ENCODE results near the gene TBL1X. TPM values are rescaled to one million over a fixed set of nuclear protein-coding genes. Genes with fewer than 3 reads are reported as not detected.
"Not testable (repeated sequence)": the region's sequence is repeated elsewhere in the genome, so short reads cannot be mapped to it uniquely, and the experiment has no call there.

Gene TBL1X
- total RNA-seq, 1 experiment from 2014 or later, result 15.0 TPM

DNA sequence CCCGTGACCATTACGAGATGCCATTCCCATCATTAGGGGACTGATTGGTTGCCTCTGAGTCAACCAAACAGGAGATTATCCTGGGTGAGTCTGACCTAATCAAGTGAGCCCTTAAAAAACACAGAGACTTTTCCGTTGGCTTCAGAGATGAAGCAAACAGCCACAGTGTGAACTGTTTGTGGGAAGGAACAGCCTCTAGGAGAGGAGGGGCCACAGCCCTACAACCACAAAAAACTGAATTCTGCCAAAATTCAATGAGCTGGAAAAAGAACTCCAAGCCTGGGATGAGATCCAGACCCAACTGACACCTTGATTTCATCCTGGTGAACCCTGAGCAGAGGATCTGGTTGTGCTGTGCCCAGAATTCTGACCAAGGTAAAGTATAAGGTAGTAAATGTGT is 31.3 kb upstream of the TBL1X start:
- no peaks in the 10 kb centered on the region for H3K4me1 Mint-ChIP-seq (ENCODE audit: insufficient read depth, unreplicated experiment)
- ChIA-PET CTCF (no interaction called here), POLR2A (no interaction called here)
- no TSS peak for BruUV-seq (replicated peaks)
- TF ChIP-seq, protein P1, sequence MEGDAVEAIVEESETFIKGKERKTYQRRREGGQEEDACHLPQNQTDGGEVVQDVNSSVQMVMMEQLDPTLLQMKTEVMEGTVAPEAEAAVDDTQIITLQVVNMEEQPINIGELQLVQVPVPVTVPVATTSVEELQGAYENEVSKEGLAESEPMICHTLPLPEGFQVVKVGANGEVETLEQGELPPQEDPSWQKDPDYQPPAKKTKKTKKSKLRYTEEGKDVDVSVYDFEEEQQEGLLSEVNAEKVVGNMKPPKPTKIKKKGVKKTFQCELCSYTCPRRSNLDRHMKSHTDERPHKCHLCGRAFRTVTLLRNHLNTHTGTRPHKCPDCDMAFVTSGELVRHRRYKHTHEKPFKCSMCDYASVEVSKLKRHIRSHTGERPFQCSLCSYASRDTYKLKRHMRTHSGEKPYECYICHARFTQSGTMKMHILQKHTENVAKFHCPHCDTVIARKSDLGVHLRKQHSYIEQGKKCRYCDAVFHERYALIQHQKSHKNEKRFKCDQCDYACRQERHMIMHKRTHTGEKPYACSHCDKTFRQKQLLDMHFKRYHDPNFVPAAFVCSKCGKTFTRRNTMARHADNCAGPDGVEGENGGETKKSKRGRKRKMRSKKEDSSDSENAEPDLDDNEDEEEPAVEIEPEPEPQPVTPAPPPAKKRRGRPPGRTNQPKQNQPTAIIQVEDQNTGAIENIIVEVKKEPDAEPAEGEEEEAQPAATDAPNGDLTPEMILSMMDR (IDR thresholded peaks at IDR 0.05; ENCODE audit: unreplicated experiment), result no peak
- no peak overlapping the region for H3K27ac Mint-ChIP-seq (ENCODE audit: low read depth, unreplicated experiment)
- DNase-seq (ENCODE audit: unreplicated experiment), result no peak
- H3K4me3 Mint-ChIP-seq (ENCODE audit: unreplicated experiment), result no peak overlapping the region
- no peaks in the 10 kb centered on the region for H3K36me3 Mint-ChIP-seq (ENCODE audit: insufficient read depth, unreplicated experiment)
- peaks cover 7% of the 10 kb centered on the region for H3K9me3 Mint-ChIP-seq (ENCODE audit: unreplicated experiment)
- H3K27me3 Mint-ChIP-seq (ENCODE audit: insufficient read depth, unreplicated experiment), result no peaks in the 10 kb centered on the region
- intact Hi-C loops (cut with micrococcal nuclease), result no loop called here

DNA sequence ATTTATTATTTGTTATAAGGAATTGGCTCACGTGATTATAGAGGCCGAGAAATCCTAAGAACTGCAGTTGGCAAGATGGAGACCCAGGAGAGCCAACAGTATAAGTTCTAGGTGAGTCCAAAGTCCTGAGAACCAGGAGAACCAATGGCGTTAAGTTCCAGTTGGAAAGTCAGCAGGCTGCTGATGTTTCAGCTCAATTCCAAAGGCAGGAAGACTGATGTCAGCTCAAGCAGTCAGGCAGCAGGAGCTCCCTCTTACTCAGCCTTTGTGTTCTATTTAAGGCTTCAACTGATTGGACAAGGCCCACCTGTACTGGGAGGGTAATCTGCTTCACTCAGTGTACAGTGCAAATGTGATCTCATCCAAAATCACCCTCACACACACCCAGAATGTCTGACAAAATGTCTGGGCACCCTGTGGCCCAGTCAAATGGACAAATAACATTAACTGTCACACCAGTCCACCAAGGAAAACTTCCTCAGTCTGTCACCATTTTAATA is 30.8 kb upstream of the TBL1X start:
- no peaks in the 10 kb centered on the region for H3K36me3 Mint-ChIP-seq (ENCODE audit: insufficient read depth, unreplicated experiment)

DNA sequence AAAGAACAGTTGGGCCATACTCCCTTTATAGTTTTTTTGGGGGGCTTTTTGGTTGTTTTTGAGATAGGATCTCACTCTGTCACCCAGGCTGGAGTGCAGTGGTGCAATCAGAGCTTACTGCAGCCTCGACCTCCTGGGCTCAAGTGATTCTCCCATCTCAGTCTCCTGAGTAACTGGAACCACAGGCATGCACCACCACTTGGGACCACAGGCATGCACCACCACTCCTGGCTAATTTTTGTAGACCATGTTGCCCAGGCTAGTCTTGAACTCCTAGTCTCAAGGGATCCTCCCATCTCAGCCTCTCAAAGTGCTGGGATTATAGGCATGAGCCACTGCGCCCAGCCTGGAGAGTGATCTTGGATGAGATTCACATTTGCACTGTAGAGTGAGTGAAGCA is 29.8 kb upstream of the TBL1X start:
- POLR2A ChIA-PET; H3K27me3 Mint-ChIP-seq (ENCODE audit: insufficient read depth, unreplicated experiment); H3K36me3 Mint-ChIP-seq (ENCODE audit: insufficient read depth, unreplicated experiment); intact Hi-C loops (cut with micrococcal nuclease); BruUV-seq (replicated peaks); DNase-seq (ENCODE audit: unreplicated experiment); H3K4me1 Mint-ChIP-seq (ENCODE audit: insufficient read depth, unreplicated experiment); H3K27ac Mint-ChIP-seq (ENCODE audit: low read depth, unreplicated experiment); H3K4me3 Mint-ChIP-seq (ENCODE audit: unreplicated experiment); CTCF ChIA-PET; H3K9me3 Mint-ChIP-seq (ENCODE audit: unreplicated experiment): not testable (repeated sequence)

More for the DNA sequence above, 30.8 kb upstream of the TBL1X start:
- Mint-ChIP-seq H3K9me3 (ENCODE audit: unreplicated experiment) (peaks cover 7% of the 10 kb centered on the region), H3K4me1 (ENCODE audit: insufficient read depth, unreplicated experiment) (no peaks in the 10 kb centered on the region), H3K27me3 (ENCODE audit: insufficient read depth, unreplicated experiment) (no peaks in the 10 kb centered on the region), H3K27ac (ENCODE audit: low read depth, unreplicated experiment) (no peak overlapping the region), H3K4me3 (ENCODE audit: unreplicated experiment) (no peak overlapping the region)
- no TSS peak for BruUV-seq (replicated peaks)
- no peak for DNase-seq (ENCODE audit: unreplicated experiment)
- intact Hi-C loops (cut with micrococcal nuclease), result no loop called here
- TF ChIP-seq, protein P1 (IDR thresholded peaks at IDR 0.05; ENCODE audit: unreplicated experiment), result no peak
- CTCF ChIA-PET, result interaction anchor here (0.6 kb wide), 1 partner anchor 13 kb away, joined by 3 read pairs; no protein-coding TSS in a partner anchor
- POLR2A ChIA-PET, result no interaction called here

DNA sequence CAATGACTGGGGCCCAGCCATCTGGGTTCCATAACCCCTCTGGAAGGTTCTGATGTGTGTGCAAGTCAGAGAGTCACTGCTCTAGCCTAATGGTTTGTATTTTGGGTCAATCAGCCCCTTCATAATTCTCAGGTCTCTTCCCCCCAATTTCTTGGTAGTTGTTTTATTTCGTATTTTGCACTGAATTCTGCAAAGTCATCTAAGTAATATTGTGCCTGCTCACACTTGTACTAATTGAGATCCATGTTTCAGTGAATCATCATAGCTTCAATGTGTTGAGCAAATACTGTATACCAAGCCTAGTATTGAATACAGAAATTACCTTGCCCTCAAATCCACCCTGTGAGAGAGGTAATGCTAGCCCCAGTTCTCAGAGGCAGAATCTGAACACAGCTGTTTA is 28.0 kb upstream of the TBL1X start:
- ChIA-PET POLR2A (no interaction called here), CTCF (no interaction called here)
- no peaks in the 10 kb centered on the region for H3K4me1 Mint-ChIP-seq (ENCODE audit: insufficient read depth, unreplicated experiment)
- no peak overlapping the region for H3K4me3 Mint-ChIP-seq (ENCODE audit: unreplicated experiment)
- H3K27ac Mint-ChIP-seq (ENCODE audit: low read depth, unreplicated experiment), result no peak overlapping the region
- TF ChIP-seq, protein P1 (IDR thresholded peaks at IDR 0.05; ENCODE audit: unreplicated experiment), result no peak
- no peaks in the 10 kb centered on the region for H3K36me3 Mint-ChIP-seq (ENCODE audit: insufficient read depth, unreplicated experiment)
- no peak for DNase-seq (ENCODE audit: unreplicated experiment)
- no peaks in the 10 kb centered on the region for H3K27me3 Mint-ChIP-seq (ENCODE audit: insufficient read depth, unreplicated experiment)
- intact Hi-C loops (cut with micrococcal nuclease), result no loop called here
- no peaks in the 10 kb centered on the region for H3K9me3 Mint-ChIP-seq (ENCODE audit: unreplicated experiment)
- BruUV-seq (replicated peaks), result no TSS peak

DNA sequence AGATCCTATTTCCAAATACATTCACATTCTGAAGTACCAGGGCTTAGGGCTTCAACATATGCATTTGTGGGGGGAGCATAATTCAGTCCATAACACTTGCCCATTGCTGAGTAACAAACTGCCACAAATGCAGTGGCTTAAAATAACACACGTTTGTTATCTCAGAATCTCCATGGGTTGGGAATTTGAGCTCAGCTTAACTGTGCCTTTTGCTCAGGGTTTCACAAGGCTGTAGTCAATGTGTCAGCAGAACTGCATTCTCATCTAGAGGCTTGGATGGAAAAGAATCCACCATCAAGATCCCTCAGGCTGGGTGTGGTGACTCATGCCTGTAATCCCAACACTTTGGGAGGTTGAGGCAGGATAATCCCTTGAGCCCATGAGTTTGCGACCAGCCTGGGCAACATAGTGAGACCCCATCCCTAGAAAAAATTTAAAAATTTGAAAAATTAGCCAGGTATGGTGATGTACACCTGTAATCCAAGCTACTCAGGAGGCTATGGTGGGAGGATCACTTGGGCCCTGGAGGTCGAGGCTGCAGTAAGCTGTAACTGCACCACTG is 25.8 kb upstream of the TBL1X start:
- POLR2A ChIA-PET, result no interaction called here
- Mint-ChIP-seq H3K9me3 (ENCODE audit: unreplicated experiment) (no peaks in the 10 kb centered on the region), H3K36me3 (ENCODE audit: insufficient read depth, unreplicated experiment) (no peaks in the 10 kb centered on the region), H3K27ac (ENCODE audit: low read depth, unreplicated experiment) (no peak overlapping the region), H3K4me3 (ENCODE audit: unreplicated experiment) (no peak overlapping the region), H3K27me3 (ENCODE audit: insufficient read depth, unreplicated experiment) (no peaks in the 10 kb centered on the region), H3K4me1 (ENCODE audit: insufficient read depth, unreplicated experiment) (no peaks in the 10 kb centered on the region)
- intact Hi-C loops (cut with micrococcal nuclease), result no loop called here
- CTCF ChIA-PET, result interaction anchor here (0.6 kb wide), 1 partner anchor 52 kb away, joined by 3 read pairs; no protein-coding TSS in a partner anchor
- TF ChIP-seq, protein P1 (IDR thresholded peaks at IDR 0.05; ENCODE audit: unreplicated experiment), result no peak
- DNase-seq (ENCODE audit: unreplicated experiment), result no peak
- BruUV-seq (replicated peaks), result no TSS peak
